ENCODE results near the gene NAAA.
A peak's percentile ranks its signal among the peaks of the same experiment; 100 is the strongest.
"Not testable (repeated sequence)": the region's sequence is repeated elsewhere in the genome, so short reads cannot be mapped to it uniquely, and the experiment has no call there.

Gene NAAA

DNA sequence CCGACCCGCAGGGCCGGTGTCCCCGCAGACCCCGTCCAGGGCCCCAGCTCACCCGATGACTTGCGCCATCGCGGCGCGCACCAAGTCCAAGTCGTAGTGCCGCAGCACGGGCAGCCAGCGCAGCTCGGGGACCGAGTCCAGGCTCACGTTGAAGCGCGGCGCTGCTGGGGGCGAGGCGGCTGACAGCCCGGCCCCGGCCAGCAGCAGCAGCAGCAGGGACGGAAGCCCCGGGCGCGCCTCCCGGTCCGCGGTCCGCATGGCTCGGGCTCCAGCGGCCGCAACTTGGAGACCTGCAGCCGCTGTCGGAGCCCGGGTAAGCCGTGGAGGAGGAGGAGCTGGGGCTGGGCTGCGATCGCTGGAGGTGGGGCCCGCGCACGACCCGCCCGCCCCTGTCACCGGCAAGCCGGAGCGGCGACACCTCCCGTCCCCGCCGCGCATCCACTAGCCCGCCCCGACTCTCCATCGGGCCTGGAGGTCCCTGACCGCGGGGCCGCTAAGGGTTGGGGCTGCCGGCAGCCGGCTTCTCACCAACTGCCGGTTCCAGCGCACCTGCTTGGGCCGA is at the start of gene NAAA:
Gene NAAA (minus strand): TSS at position 322 of the 562 bp plus-strand sequence. CDS start 64 bp downstream, at position 258.
- DNase-seq (ENCODE audit: low spot score): peak; percentile 86

DNA sequence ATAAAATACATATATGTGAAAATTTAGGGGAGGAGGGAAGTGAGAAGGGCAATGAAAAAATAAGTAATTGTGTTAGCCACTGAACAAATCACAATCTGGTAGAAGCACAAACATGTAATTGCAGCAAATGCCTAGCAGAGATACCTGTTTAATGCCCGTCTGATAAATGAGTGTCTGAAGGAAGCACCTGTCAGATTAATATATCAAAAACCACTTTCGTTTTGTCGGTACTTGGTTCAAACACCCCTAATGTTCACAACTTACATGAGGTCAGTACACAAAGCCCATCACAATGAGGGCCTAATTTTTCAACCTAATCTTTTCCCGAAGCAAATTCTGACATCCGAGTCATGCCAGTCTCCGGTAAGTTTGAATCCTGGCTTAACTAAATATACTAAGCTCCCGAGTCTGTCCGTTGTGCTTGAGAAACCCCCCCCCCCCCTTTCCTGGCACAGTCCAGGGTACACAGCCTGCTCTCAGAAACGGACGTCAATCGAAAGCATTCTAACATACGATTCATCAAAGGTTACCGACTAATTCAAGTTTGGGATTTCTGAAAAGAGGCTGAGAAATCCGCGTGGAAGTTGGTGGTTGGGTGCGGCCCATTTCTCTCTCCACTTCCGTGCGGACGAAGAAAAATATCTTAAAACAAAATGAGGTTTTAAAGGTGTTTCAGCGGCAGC is 49.2 kb upstream of the NAAA start:
- peak; percentile 15 for DNase-seq (ENCODE audit: low spot score)

DNA sequence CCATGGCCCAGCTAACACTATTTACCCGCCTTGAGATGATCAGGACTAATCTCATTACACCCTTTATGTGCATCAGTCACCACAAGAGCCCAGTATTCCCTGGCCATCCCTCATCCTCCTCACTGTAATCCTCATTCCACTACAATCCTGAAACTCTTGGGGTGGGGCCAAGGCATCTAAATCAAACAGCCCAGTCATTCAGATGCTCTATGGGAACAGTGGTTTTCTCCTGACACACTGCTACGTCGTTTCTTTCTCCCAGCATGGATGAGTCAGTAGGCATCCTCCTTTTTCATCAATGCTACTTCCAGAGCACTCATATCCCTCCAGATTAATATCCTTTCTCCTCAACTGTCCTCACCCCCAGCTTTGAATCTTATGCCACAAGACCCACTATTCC is 44.3 kb upstream of the NAAA start:
- peak; percentile 79 for DNase-seq (ENCODE audit: low spot score)

DNA sequence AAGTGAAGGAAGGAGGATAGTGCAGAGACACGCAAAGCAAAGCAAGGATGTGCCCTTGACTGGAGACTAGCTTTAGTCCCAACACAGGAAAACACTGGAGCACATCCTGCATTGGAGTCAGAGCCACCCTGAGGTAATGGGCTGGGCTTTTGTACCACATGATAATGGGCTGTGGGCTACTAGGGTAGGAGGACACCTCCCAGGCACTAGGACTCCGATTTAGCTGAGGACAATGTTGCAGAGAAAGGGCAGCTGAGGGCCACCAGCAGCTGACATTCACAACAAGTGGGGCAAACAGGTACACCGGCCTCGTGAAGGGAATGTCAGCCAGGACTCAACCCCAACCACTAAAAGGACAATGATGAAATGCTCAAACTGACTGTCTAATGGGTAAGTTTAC is 39.8 kb upstream of the NAAA start:
- DNase-seq (ENCODE audit: low spot score): no peak

DNA sequence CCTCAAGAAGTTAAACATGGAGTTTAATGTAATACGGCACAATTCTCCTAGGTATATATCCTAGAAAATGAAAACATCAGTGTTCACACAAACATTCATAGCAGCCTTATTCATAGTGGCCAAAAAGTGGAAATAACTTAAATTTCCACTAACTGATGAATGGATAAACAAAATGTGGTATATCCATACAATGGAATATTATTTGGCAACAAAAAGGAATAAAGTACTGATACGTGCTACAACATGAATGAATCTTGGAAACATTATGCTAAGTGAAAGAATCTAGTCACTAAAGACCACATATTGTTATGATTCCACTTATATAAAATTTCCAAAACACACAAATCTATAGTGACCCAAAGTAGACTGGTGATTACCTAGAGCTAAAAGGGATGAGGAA is 35.4 kb upstream of the NAAA start:
- no peak for DNase-seq (ENCODE audit: low spot score)

DNA sequence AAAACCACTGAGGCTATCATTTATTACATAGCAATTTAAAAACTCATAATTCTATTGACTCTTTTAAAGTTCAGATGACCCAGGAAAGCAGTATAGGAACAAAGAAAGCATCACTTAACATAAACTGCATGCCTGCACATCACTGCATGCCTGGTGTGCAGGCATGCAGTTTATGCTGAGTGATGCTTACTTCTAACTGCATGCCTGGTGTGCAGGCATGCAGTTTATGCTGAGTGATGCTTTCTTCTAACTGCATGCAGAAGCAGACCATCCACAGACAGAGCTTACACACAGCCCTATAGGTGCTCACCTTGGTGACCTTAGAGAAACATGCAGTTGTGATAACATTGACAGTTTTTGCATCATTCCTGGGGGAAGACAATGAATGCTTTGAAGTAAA is 33.0 kb upstream of the NAAA start:
- no peak for DNase-seq (ENCODE audit: low spot score)

DNA sequence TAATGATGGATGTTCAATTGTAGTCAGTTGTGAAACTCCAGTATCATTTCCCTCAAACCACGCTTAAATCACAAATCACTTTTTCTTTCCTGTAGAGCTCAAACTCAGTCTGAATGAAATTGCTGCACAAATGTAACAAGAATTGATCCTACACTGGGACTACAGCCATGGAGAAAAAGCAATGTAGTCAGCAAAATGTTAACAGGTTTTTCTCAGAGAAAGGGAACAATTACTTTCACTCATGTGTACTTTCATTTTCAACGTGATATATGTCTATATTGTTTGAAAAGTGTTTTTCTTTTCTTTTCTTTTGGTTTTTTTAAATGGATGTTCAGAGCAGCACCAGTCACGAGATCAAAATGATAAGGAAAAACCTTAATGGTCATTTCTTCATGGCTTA is 27.3 kb upstream of the NAAA start:
- DNase-seq (ENCODE audit: low spot score): no peak

DNA sequence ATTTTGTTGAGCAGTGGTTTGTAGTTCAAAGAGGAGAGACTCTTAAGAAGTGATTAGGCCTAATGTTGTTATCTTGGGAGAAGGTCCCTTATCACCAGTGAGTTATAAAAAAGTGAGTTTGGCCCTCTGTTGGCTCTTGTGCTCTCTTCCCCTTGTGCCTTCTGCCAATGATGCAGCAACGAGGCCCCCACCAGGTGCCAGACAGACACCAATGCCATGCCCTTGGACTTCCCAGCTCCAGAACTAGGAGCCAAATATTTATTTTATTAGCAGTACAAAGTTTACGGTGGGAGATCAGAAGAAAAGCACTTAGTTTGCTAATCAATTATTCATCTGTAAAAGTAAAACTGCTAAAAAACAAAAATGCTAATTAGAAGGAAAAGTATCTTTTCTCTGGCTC is 22.7 kb upstream of the NAAA start:
- DNase-seq (ENCODE audit: low spot score): no peak

DNA sequence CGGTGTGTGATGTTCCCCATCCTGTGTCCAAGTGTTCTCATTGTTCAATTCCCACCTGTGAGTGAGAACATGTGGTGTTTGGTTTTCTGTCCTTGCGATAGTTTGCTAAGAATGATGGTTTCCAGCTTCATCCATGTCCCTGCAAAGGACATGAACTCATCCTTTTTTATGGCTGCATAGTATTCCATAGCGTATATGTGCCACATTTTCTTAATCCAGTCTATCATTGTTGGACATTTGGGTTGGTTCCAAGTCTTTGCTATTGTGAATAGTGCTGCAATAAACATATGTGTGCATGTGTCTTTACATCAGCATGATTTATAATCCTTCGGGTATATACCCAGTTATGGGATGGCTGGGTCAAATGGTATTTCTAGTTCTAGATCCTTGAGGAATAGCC is 21.3 kb upstream of the NAAA start:
- DNase-seq (ENCODE audit: low spot score): not testable (repeated sequence)

DNA sequence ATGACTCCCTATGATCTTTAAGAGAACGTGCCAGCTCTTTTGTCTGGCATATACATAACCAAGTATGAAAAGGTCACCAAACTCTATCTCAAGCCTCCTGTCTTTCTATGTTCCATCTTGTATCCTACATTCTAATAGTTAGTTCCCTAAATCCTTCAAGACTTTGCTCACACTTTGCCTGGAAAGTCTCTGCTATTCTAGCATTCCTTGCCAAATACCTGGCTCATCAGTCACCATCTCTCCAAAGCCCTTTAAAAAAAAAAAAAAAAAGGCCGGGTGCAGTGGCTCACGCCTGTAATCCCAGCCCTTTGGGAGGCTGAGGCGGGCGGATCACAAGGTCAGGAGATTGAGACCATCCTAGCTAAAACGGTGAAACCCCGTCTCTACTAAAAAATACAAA is 17.7 kb upstream of the NAAA start:
- DNase-seq (ENCODE audit: low spot score): not testable (repeated sequence)

DNA sequence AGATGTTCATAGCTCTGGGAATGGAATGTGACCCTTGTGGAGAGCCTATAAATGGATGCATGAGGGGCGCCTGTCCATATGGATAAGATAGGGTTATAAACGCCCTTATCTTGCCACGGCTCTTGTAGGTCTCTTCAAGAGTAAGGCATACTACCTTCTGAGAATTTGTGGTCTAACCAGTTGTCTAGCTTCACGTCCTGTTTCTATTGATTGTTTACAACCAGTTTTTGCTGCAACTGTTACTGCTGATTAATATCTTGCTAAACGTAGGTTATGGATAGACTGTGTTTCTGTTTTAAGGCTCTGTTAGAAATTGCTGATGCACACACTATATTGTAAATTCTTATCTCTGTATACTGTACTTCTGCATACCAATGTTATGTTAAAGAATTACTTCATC is 14.0 kb upstream of the NAAA start:
- not testable (repeated sequence) for DNase-seq (ENCODE audit: low spot score)

DNA sequence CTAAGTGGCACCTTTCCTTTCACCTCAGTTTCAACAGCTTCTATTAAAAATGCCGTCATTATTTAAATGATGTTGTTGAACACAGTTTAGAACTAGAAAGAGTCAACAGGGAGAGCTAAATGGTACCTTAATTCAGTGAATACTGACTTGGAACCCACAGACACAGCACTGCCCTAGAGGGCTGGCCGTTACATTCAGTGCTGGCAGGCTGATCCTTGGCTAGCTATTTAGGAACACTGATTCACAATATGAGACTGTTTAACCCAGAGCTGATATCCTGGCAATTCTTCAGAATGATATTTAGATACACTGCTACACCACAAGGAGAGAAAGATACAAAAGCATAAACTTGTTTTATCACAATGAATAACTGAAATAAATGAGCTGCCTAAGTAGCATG is 12.7 kb upstream of the NAAA start:
- no peak for DNase-seq (ENCODE audit: low spot score)

DNA sequence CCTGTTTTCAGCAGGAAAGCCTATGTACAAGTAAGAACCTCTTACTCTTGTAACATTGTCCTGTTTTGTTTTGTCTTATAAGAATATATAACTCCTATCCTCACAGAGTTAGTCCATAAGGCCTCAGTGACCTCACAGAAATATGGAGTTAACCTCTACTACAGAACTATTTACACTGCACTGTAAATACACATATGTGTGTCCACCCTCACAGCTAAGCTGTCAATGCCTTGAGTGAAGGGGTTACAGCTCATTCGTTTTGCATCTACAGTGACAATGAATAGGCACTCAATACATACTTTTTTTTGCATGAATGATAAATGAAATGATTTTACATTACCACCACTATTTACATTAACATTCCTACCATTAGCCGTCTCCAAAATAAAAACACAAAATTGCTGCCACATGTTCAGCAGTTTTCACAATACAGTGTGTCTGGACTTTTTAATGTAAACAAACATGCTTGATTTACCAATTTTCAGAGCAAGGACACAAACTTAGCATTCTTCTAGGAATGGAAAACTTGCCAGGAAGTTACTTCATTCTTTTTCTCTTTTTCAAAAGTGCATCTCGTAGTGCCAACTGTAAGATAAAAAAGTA is 9.5 kb upstream of the NAAA start:
- DNase-seq (ENCODE audit: low spot score): no peak

DNA sequence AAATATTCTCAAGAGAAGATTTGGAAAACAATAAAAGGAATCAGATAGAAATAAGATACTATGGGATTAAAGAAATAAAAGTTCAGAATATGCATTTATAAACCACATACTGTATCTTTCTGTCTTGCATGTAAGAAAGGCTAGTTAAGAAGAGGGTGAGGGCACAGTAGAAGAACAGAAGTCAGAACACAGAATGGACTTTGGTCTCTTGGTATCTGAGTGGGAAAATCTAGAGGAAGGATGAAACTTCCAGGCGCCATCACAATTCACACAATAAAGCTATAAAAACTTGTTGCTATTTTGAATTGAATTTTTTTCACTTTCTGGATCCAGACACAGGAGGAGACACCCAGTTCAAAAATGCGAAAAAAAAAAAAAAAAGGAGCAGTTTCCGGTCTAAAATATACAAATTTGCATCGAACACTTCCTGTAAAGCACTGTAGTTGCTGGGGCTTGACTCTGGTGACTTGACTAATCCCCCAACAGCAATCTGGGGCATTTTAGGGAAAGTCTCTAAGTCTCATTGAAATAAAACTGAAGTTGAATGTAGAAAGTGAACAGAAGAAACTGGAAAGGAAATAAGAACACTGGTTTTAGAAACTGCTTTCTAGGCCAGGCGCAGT is 8.1 kb upstream of the NAAA start:
- no peak for DNase-seq (ENCODE audit: low spot score)

DNA sequence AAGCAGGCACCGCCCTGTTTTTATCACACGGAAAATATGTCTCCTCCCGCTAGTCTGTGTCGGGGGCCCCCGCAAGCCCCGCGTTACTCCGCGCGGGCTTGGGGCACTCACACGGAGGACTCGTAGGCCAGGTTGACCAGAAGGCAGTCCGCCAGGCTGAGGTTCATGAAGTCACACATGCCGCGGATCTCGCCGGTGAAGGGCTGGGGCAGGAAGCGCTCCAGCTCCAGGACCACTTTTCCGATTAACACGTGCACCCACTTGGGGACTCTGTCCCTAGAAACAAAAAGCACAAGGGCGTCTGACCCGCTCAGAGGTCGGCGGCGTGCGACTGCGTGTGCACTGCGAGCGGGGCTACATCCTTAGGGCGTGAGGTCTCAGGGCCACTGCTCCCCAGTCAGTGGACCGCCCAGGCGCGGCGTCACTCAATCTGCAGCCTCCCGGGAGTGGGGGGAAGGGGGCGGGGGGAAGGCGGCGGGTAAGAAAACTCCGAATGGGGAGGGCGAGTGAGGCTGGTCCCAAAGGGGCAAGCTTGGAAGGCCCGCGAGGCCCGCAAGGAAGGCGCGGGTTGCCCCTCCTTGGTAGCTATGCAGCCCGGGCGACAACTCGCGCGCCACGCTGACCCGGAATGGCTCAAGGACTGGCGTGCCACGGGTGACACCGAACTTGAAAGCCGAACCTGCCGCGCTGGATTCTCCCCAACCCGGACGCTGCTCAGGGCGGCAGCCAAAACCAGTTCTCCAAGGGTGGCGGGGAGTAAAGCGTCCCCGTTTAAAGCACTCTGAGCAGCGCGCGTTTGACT is 722 bp downstream of the NAAA start:
- DNase-seq (ENCODE audit: low spot score): peak; percentile 92

DNA sequence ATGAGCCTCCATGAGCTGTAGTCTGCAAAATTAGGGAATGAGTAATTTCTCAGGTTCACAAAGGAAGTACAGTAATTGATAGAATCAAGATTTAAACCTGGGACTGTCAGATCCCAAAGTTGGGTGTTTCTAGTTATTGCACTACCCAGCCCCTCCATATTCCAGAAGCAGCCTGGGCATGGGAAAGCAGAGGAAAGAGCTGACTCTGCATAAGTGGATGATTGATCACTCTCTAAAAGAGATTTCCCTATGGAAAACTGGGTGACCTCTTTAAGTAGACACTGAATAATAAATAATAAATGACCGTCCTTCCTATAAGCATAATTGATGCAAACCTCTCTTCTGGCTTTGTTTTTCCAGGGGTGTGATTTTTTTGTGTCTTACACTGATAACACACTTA is 5.2 kb downstream of the NAAA start:
- DNase-seq (ENCODE audit: low spot score): no peak

DNA sequence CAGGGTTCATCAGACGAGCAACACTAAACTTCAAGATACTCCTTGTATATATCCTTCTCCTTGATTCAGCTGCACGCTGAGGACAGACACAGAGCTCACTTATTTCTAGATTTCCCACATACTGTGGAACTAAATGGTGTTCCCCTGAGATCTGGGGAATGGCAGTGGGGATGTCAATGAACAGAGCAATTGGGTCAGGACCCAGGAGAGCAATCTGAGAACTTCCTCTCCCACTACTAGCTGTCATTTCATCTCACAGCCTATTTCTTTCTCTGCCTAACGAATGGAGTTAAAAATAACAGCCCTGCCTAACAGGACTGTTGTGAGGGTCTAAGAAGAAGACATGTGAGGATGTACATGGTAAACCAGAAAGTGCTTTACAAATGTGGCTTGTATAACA is 10.7 kb downstream of the NAAA start:
- DNase-seq (ENCODE audit: low spot score): no peak

DNA sequence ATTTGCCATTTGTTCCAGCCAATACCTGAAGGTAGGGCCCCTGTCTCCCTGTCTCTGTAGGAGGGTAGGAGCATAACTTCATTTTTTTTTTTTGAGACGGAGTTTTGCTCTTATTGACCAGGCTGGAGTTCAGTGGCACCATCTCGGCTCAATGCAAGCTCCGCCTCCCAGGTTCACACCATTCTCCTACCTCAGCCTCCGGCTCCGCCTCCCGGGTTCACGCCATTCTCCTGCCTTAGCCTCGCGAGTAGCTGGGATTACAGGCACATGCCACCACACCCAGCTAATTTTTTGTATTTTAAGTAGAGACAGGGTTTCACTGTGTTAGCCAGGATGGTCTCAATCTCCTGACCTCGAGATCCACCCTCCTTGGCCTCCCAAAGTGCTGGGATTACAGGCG is 15.9 kb downstream of the NAAA start:
- DNase-seq (ENCODE audit: low spot score): not testable (repeated sequence)

DNA sequence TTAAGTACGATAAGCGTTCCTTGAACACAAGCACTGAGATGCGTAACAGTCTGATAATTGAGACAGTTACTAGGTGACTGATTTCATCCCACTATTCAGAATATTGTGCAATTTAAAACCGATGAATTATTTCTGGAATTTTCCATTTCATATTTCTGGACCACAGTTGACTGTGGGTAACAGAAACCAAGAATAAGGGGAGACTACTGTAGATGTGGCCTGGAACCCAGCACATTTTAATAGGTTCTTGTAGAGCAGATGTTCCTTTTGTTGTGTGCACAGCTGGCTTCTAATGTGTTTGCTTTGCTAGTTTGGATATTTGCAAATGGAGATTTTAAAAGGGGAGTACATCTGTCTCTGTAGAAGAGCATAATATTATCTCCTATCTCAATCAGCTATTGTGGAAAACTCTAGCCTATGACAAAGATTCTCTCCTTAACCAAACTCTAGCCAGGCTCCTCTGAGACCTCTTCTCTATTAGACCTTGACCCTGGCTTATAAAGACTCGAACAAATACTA is 16.4 kb downstream of the NAAA start:
- DNase-seq (ENCODE audit: low spot score): no peak

DNA sequence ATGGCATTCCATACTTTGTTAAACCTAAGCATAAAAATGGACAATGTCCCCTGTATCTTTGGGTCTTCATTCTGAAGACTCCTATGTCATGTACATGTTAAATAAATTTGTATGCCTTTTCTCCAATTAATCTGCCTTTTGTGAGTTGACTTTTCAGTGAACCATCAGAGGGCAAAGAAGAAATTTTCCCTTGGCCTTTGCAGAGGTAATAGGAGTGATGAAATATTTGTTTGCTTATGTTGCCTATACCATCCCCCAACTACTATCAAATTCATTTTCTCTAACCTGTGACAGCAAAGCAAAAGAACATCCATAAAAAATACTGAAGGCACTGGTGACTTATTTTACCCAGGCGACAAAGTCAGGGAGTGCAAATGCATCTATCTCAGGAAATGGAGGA is 18.2 kb downstream of the NAAA start:
- DNase-seq (ENCODE audit: low spot score): no peak

DNA sequence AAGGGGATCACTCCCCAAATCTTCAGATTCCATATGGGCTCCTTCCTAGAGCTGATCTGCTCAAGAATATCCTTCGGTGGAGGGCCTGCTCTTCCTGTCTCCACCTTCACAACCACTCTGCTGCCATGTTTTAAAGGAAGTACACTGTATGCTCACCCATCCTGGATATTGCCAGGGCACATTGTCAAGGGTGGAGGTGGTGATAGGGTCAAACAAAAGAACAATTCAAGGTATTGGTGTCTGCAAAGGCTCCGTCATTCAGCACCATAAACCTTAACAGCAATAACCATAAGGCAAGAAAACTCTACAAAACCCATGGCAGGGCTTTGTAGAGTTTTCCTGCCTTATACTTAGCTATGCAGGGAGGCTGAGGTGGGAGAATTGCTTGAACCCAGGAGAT is 18.9 kb downstream of the NAAA start:
- DNase-seq (ENCODE audit: low spot score): no peak

DNA sequence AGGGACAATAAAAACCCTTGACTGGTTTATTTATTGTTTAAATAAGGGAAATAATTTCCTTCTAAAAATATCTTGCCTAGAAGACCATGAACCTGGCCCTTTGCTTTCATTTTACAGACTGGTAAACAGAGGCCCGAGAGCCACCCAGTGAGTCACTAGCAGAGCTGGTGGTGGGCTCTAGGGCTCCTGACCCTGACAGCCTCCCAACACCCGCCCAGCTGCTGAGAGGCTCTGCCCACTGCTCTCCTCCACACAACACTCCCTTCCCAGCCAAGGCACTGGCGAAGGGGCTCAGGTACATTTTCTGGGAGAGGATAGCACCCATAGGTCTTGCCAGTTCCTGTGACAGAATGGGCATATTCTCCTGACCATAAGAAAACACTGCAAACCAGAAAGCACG is 20.5 kb downstream of the NAAA start:
- DNase-seq (ENCODE audit: low spot score): no peak
